A673 (cell line): ENCODE measurements around the gene KLRF2. TPM values are rescaled to one million over a fixed set of nuclear protein-coding genes. Genes with fewer than 3 reads are reported as not detected.

Experiments
- BruUV-seq: library from RNA; stranded (reverse); fragments of 400-500 nt; replicated peaks from 2 replicates; lab custom pipeline; 2021; lab: Mats Ljungman, UMichigan
- CTCF ChIA-PET: fragments of 300-600 bp; sonication (Branson Sonifier 250); formaldehyde crosslinking; loops from one replicate; lab custom pipeline; 2022; ENCODE audit warnings: antibody characterized with exemption; lab: Charles Lee
- POLR2A ChIA-PET: fragments of 300-600 bp; sonication (Branson Sonifier 250); formaldehyde crosslinking; loops from one replicate; lab custom pipeline; 2022; ENCODE audit warnings: antibody characterized with exemption; ENCODE audit not compliant: low non-redundant PET; lab: Charles Lee
- DNase-seq: peaks from one replicate; pipeline ENCODE4 v3.0.0-alpha.2; 2015; ENCODE audit warnings: low spot score
- H3K27ac ChIP-seq: fragments of 200-600 bp; sonication (generic); 2 replicates; pipeline ENCODE4 v1.5.1; 2016; ENCODE audit warnings: mixed run types, low read depth, mild to moderate bottlenecking, mixed read lengths, antibody characterized with exemption, low read length; ENCODE audit not compliant: poor library complexity, severe bottlenecking
- H3K27me3 ChIP-seq: fragments of 200-600 bp; sonication (generic); replicated peaks from 2 replicates; pipeline ENCODE4 v1.6.1; 2017; ENCODE audit warnings: mixed run types, low read depth, mild to moderate bottlenecking, mixed read lengths, antibody characterized with exemption, low read length; ENCODE audit not compliant: insufficient read depth, poor library complexity
- H3K36me3 ChIP-seq: fragments of 200-600 bp; sonication (generic); 2 replicates; pipeline ENCODE4 v1.6.1; 2016; ENCODE audit warnings: mixed run types, mild to moderate bottlenecking, mixed read lengths, antibody characterized with exemption, low read length; ENCODE audit not compliant: insufficient read depth, poor library complexity, severe bottlenecking
- H3K4me1 ChIP-seq: fragments of 200-600 bp; sonication (generic); 2 replicates; pipeline ENCODE4 v1.6.1; 2017; ENCODE audit warnings: mixed run types, mild to moderate bottlenecking, mixed read lengths, antibody characterized with exemption, low read length; ENCODE audit not compliant: insufficient read depth, poor library complexity, severe bottlenecking
- H3K4me3 ChIP-seq: fragments of 200-600 bp; sonication (generic); 2 replicates; pipeline ENCODE4 v1.5.1; 2016; ENCODE audit warnings: low read depth, mixed run types, mild to moderate bottlenecking, mixed read lengths, low read length; ENCODE audit not compliant: poor library complexity, severe bottlenecking
- H3K9me3 ChIP-seq: fragments of 200-600 bp; sonication (generic); 2 replicates; pipeline ENCODE4 v1.6.1; 2016; ENCODE audit warnings: mixed run types, low read depth, mild to moderate bottlenecking, mixed read lengths, antibody characterized with exemption, low read length; ENCODE audit not compliant: poor library complexity, severe bottlenecking
- CTCF ChIP-seq: fragments of 300-800, 200-600 bp; sonication (generic); conservative IDR thresholded peaks from 2 replicates; pipeline ENCODE4 v1.5.1; 2017; ENCODE audit warnings: low read depth, mild to moderate bottlenecking, antibody characterized with exemption, low read length, moderate library complexity, mixed read lengths
- EZH2 ChIP-seq: fragments of 200-600 bp; sonication (generic); IDR thresholded peaks from 2 replicates; pipeline ENCODE4 v1.6.1; 2017; ENCODE audit warnings: borderline replicate concordance, low read depth, mild to moderate bottlenecking, mixed read lengths, antibody characterized with exemption, low read length; ENCODE audit not compliant: poor library complexity, severe bottlenecking
- intact Hi-C: fragments of 100-400 bp; cut with micrococcal nuclease; formaldehyde crosslinking; loops from one replicate; pipeline ENCODE4 v1.10.0; 2022; ENCODE audit not compliant: unreplicated experiment
- total RNA-seq: library from RNA; stranded (reverse); gene quantifications from 2 replicates; pipeline ENCODE4 v1.2.3, GENCODE V29; 2021

Gene KLRF2
- total RNA-seq, 1 experiment from 2014 or later: not detected

GRCh38 chr12:9906873-9907272 is 25.6 kb downstream of the KLRF2 start:
- Histone ChIP-seq H3K27ac (no peak overlapping the region), H3K36me3 (no peaks in the 10 kb centered on the region), H3K9me3 (peaks cover 28% of the 10 kb centered on the region), H3K27me3 (no peaks in the 10 kb centered on the region), H3K4me3 (no peak overlapping the region), H3K4me1 (no peaks in the 10 kb centered on the region)
- intact Hi-C loops: no loop called here
- no peak for DNase-seq
- TF ChIP-seq EZH2: no peak
- no peak for TF ChIP-seq CTCF
- CTCF ChIA-PET: no interaction called here
- no TSS peak for BruUV-seq
- POLR2A ChIA-PET: no interaction called here

- TF ChIP-seq CTCF: no peak
- no peak for TF ChIP-seq EZH2
- Histone ChIP-seq H3K4me1 (no peaks in the 10 kb centered on the region), H3K27ac (no peak overlapping the region), H3K9me3 (peaks cover 22% of the 10 kb centered on the region), H3K36me3 (no peaks in the 10 kb centered on the region), H3K27me3 (no peaks in the 10 kb centered on the region), H3K4me3 (no peak overlapping the region)
- CTCF ChIA-PET: no interaction called here
- intact Hi-C loops: no loop called here
- BruUV-seq: no TSS peak
- POLR2A ChIA-PET: no interaction called here
- no peak for DNase-seq
These were observed 26.5 kb downstream of the KLRF2 start for GRCh38 chr12:9907769-9908168.

GRCh38 chr12:9908350-9908749 is 27.1 kb downstream of the KLRF2 start:
- BruUV-seq: no TSS peak
- no peak overlapping the region for H3K27ac ChIP-seq
- no peak for TF ChIP-seq EZH2
- TF ChIP-seq CTCF: no peak
- intact Hi-C loops: no loop called here
- H3K9me3 ChIP-seq: peaks cover 22% of the 10 kb centered on the region
- H3K4me3 ChIP-seq: no peak overlapping the region
- H3K4me1 ChIP-seq: no peaks in the 10 kb centered on the region
- CTCF ChIA-PET: no interaction called here
- POLR2A ChIA-PET: no interaction called here
- no peaks in the 10 kb centered on the region for H3K36me3 ChIP-seq
- no peaks in the 10 kb centered on the region for H3K27me3 ChIP-seq
- no peak for DNase-seq
